Kidney (tissue), 14 donors: ENCODE results near the gene C5orf52. TPM values are rescaled to one million over a fixed set of nuclear protein-coding genes. Genes with fewer than 3 reads are reported as not detected.
A peak's percentile ranks its signal among the peaks of the same experiment; 100 is the strongest.

ENCODE experiments used
- DNase-seq, 5 donors: peaks; one replicate each; pipeline ENCODE4 v3.0.0-alpha.2; 2013 to 2020
- FAIRE-seq: peaks from 2 replicates; lab custom pipeline; 2012; peaks lifted over from hg19 to GRCh38; lab: Jason Lieb, UNC
- H3K27ac ChIP-seq, 2 donors: one replicate each; pipeline ENCODE4 v1.7.0; 2013; ENCODE audit warnings: low read depth in 2 of 2, low read length in 2 of 2, inconsistent platforms in 1 of 2
- H3K27me3 ChIP-seq: one replicate; pipeline ENCODE4 v1.7.1; 2013; ENCODE audit warnings: low read length, inconsistent platforms; ENCODE audit not compliant: control insufficient read depth, insufficient read depth
- H3K36me3 ChIP-seq, 3 donors: one replicate each; pipeline versions ENCODE4 v1.7.0 to v1.7.1; 2013; ENCODE audit warnings: low read length in 3 of 3, control low read depth in 1 of 3, inconsistent platforms in 1 of 3; ENCODE audit not compliant: insufficient read depth in 3 of 3, control insufficient read depth in 2 of 3
- H3K4me1 ChIP-seq, 3 donors: one replicate each; pipeline versions ENCODE4 v1.7.0 to v1.7.1; 2013; ENCODE audit warnings: low read length in 3 of 3, inconsistent platforms in 1 of 3, low read depth in 1 of 3; ENCODE audit not compliant: control insufficient read depth in 2 of 3, insufficient read depth in 2 of 3
- H3K4me3 ChIP-seq, 3 donors: one replicate each; pipeline versions ENCODE4 v1.7.0 to v1.8.1; 2013; ENCODE audit warnings: low read length in 3 of 3, control low read depth in 1 of 3, inconsistent platforms in 1 of 3
- H3K9ac ChIP-seq, 3 donors: one replicate each; pipeline versions ENCODE4 v1.7.0 to v1.7.1; 2013; ENCODE audit warnings: low read length in 3 of 3, control low read depth in 1 of 3, inconsistent platforms in 1 of 3
- H3K9me3 ChIP-seq, 3 donors: one replicate each; pipeline versions ENCODE4 v1.7.0 to v1.7.1; 2013; ENCODE audit warnings: low read length in 3 of 3, control low read depth in 1 of 3, inconsistent platforms in 1 of 3; ENCODE audit not compliant: control insufficient read depth in 2 of 3, insufficient read depth in 1 of 3
- CTCF ChIP-seq: IDR thresholded peaks from 3 replicates; pipeline ENCODE4 v1.5.1; 2012; ENCODE audit warnings: mild to moderate bottlenecking, moderate library complexity, borderline replicate concordance; ENCODE audit not compliant: insufficient read depth; ENCODE audit errors: extremely low read depth
- intact Hi-C: fragments of 100-400 bp; cut with DNase I; formaldehyde crosslinking; loops from one replicate; pipeline ENCODE4 v1.11.1; 2022
- polyA plus RNA-seq: library from polyadenylated mRNA; stranded (reverse); fragments of 350-450 nt; fragmentation: Illumina TruSeq; extraction: RNeasy Lipid Tissue Mini Kit (QIAGEN cat#74804); gene quantifications from one replicate; pipeline ENCODE4 v1.2.3, GENCODE V29; 2014; ENCODE audit warnings: low read depth, low replicate concordance; ENCODE audit not compliant: insufficient read depth
- total RNA-seq: library from RNA; stranded (reverse); fragmentation: NEBNext Ultra II Directional; extraction: Animal tissue kit (Norgen Biotek cat#: 25700); gene quantifications from one replicate; pipeline ENCODE4 v1.2.1, GENCODE V29; 2021
- donor health status: control.
- donor health status: control.
- donor health status: control.
- donor health status: control.
- donor health status: control.
- donor health status: DM: yes; HTN: yes; CAD: no.
- donor health status: Normal renal cell carcinoma (clear cell type).

C5orf52 gene
- total and polyA plus RNA-seq, 2 donors from 2014 or later = not detected

- H3K27me3 ChIP-seq = no peaks in the 10 kb centered on the region
- intact Hi-C loops = no loop called here
- H3K4me1 ChIP-seq = no peaks in the 10 kb centered on the region
- peak; percentile 37 for FAIRE-seq
- DNase-seq = no peak
- H3K4me3 ChIP-seq = no peak overlapping the region
- H3K9ac ChIP-seq = no peak overlapping the region
- no peak for TF ChIP-seq CTCF
- peaks cover 0 to 6% (median 0%) of the 10 kb centered on the region in 3 donors for H3K9me3 ChIP-seq
- H3K36me3 ChIP-seq = no peaks in the 10 kb centered on the region
- H3K27ac ChIP-seq = no peak overlapping the region
Observed at GRCh38 chr5:157649101-157649500, 22.2 kb upstream of the C5orf52 start.

GRCh38 chr5:157650991-157651611, 20.2 kb upstream of the C5orf52 start:
- TF ChIP-seq CTCF = no peak
- Histone ChIP-seq H3K27ac (no peak overlapping the region), H3K4me1 (no peaks in the 10 kb centered on the region), H3K9ac (no peak overlapping the region), H3K9me3 (peaks cover 0 to 8% (median 0%) of the 10 kb centered on the region in 3 donors), H3K27me3 (no peaks in the 10 kb centered on the region), H3K36me3 (no peaks in the 10 kb centered on the region), H3K4me3 (peak overlapping the region in 1 of 3 donors; percentile 51)
- intact Hi-C loops = no loop called here
- DNase-seq = peak in 1 of 5 donors; percentile 70
- no peak for FAIRE-seq

GRCh38 chr5:157651623-157652376, 19.5 kb upstream of the C5orf52 start:
- no peaks in the 10 kb centered on the region for H3K27me3 ChIP-seq
- peaks cover 0 to 8% (median 0%) of the 10 kb centered on the region in 3 donors for H3K9me3 ChIP-seq
- intact Hi-C loops = no loop called here
- H3K4me3 ChIP-seq = peak overlapping the region in 2 of 3 donors; percentile 36 to 51
- TF ChIP-seq CTCF = peak; percentile 31
- FAIRE-seq = no peak
- DNase-seq = peak; percentile 86 to 91 (median 90)
- H3K4me1 ChIP-seq = no peaks in the 10 kb centered on the region
- no peaks in the 10 kb centered on the region for H3K36me3 ChIP-seq
- H3K9ac ChIP-seq = no peak overlapping the region
- no peak overlapping the region for H3K27ac ChIP-seq
